ENCODE results near the gene SCN7A.

DNA sequence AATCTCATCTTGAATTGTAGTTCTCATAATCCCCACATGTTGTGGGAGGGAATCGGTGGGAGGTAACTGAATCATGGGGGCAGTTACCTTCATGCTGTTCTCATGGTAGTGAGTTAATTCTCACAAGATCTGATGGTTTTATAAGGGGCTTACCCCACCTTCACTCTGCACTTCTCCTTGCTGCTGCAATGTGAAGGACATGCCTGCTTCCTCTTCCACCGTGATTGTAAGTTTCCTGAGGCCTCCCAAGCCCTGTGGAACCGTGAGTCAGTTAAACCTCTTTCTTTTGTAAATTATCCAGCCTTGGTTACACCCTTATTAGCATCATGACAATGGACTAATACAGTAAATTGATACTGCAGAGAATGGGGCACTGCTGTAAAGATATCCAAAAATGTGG, 57.9 kb downstream of the SCN7A start:
- TF ChIP-seq, protein P1, sequence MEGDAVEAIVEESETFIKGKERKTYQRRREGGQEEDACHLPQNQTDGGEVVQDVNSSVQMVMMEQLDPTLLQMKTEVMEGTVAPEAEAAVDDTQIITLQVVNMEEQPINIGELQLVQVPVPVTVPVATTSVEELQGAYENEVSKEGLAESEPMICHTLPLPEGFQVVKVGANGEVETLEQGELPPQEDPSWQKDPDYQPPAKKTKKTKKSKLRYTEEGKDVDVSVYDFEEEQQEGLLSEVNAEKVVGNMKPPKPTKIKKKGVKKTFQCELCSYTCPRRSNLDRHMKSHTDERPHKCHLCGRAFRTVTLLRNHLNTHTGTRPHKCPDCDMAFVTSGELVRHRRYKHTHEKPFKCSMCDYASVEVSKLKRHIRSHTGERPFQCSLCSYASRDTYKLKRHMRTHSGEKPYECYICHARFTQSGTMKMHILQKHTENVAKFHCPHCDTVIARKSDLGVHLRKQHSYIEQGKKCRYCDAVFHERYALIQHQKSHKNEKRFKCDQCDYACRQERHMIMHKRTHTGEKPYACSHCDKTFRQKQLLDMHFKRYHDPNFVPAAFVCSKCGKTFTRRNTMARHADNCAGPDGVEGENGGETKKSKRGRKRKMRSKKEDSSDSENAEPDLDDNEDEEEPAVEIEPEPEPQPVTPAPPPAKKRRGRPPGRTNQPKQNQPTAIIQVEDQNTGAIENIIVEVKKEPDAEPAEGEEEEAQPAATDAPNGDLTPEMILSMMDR (IDR thresholded peaks at IDR 0.05; ENCODE audit: low read depth, low read length) = no peak
- TF ChIP-seq EZH2phosphoT487 (IDR thresholded peaks at IDR 0.05; ENCODE audit: low read depth) = no peak

Data from OCI-LY3 (cell line).